Stimulated activated CD8-positive, alpha-beta memory T cell treated with anti-CD3 and anti-CD28 coated beads, Interleukin-4, amount 100 ng/mL, for 1 hour (primary cell): ENCODE data around the gene RHOF.
"Not testable (repeated sequence)": the region's sequence is repeated elsewhere in the genome, so short reads cannot be mapped to it uniquely, and the experiment has no call there.

Experiments used
- DNase-seq, 2 donors: peaks; one replicate each; pipeline ENCODE4 v3.0.0-alpha.2; 2020; ENCODE audit warnings: low read depth in 2 of 2, low spot score in 1 of 2

Gene RHOF

GRCh38 chr12:121793838-121794533 is 498 bp upstream of the RHOF start:
- DNase-seq: peak; percentile 87 to 89

- DNase-seq: no peak
Measured at GRCh38 chr12:121792607-121793439, 665 bp downstream of the RHOF start.

GRCh38 chr12:121791671-121792551 is 1.6 kb downstream of the RHOF start:
- no peak for DNase-seq

- DNase-seq: not testable (repeated sequence)
Measured at GRCh38 chr12:121790785-121791184, 2.7 kb downstream of the RHOF start.

GRCh38 chr12:121789800-121790728 is 3.4 kb downstream of the RHOF start:
- peak; percentile 85 to 92 for DNase-seq

GRCh38 chr12:121789233-121789781 is 4.2 kb downstream of the RHOF start:
- DNase-seq: no peak

- no peak for DNase-seq
Measured at GRCh38 chr12:121788176-121788818, 5.2 kb downstream of the RHOF start.

GRCh38 chr12:121787063-121788025 is 6.1 kb downstream of the RHOF start:
- DNase-seq: no peak

GRCh38 chr12:121786440-121786825 is 7.1 kb downstream of the RHOF start:
- no peak for DNase-seq

GRCh38 chr12:121784460-121784859 is 9.0 kb downstream of the RHOF start:
- DNase-seq: no peak

- DNase-seq: no peak
Measured at GRCh38 chr12:121783766-121784165, 9.7 kb downstream of the RHOF start.

- no peak for DNase-seq
Measured at GRCh38 chr12:121781998-121782979, 11.2 kb downstream of the RHOF start.

GRCh38 chr12:121781484-121781997 is 11.9 kb downstream of the RHOF start:
- DNase-seq: no peak

GRCh38 chr12:121780429-121780828 is 13.1 kb downstream of the RHOF start:
- no peak for DNase-seq

- no peak for DNase-seq
Measured at GRCh38 chr12:121779422-121779895, 14.0 kb downstream of the RHOF start.

GRCh38 chr12:121778567-121779421 is 14.7 kb downstream of the RHOF start:
- no peak for DNase-seq
